ENCODE data around the gene MYO5B. TPM values are rescaled to one million over a fixed set of nuclear protein-coding genes. Genes with fewer than 3 reads are reported as not detected.

The MYO5B gene
- total RNA-seq, 5 donors from 2014 or later (not counting 1 experiment from before 2014, with no cell fraction given), result 0.09 to 0.72 (median 0.50) TPM; not detected in 2

- Mint-ChIP-seq H3K36me3 (no peaks in the 10 kb centered on the region), H3K27me3 (peaks cover 33 to 47% of the 10 kb centered on the region in 2 donors), H3K4me3 (no peak overlapping the region), H3K9me3 (no peaks in the 10 kb centered on the region), H3K4me1 (no peaks in the 10 kb centered on the region), H3K27ac (no peak overlapping the region)
- ChIA-PET CTCF (no interaction called here), POLR2A (no interaction called here)
- WGBS (ENCODE audit: insufficient coverage), result 100% methylated on average over 1 of the region's 4 CpGs
- Histone ChIP-seq H3K9me3 (no peaks in the 10 kb centered on the region), H3K4me1 (ENCODE audit: control insufficient read depth in 1 of 2, extremely low read depth in 1 of 2, insufficient read depth in 2 of 2, low read length in 2 of 2) (no peaks in the 10 kb centered on the region), H3K27ac (ENCODE audit: low read length) (no peak overlapping the region), H3K4me3 (ENCODE audit: control insufficient read depth in 1 of 2, extremely low read depth in 1 of 2, low read length in 1 of 2) (no peak overlapping the region), H3K36me3 (ENCODE audit: control insufficient read depth in 2 of 2, extremely low read depth in 1 of 2, insufficient read depth in 1 of 2, low read length in 1 of 2) (no peaks in the 10 kb centered on the region), H3K27me3 (replicated peaks in 1 of 2; ENCODE audit: control insufficient read depth in 2 of 2, extremely low read depth in 1 of 2, insufficient read depth in 2 of 2, low read length in 1 of 2) (peaks cover 0 to 28% of the 10 kb centered on the region in 2 experiments)
- ATAC-seq (replicated peaks in 1 of 4) (no peak), DNase-seq (no peak)
Observed at GRCh38 chr18:50161597-50162205, 33.2 kb downstream of the MYO5B start.

- POLR2A ChIA-PET, result no interaction called here
- no peak for DNase-seq
- Histone ChIP-seq H3K9me3 (no peaks in the 10 kb centered on the region), H3K27ac (ENCODE audit: low read length) (no peak overlapping the region), H3K4me3 (ENCODE audit: control insufficient read depth in 1 of 2, extremely low read depth in 1 of 2, low read length in 1 of 2) (no peak overlapping the region), H3K4me1 (ENCODE audit: control insufficient read depth in 1 of 2, extremely low read depth in 1 of 2, insufficient read depth in 2 of 2, low read length in 2 of 2) (no peaks in the 10 kb centered on the region), H3K36me3 (ENCODE audit: control insufficient read depth in 2 of 2, extremely low read depth in 1 of 2, insufficient read depth in 1 of 2, low read length in 1 of 2) (no peaks in the 10 kb centered on the region), H3K27me3 (replicated peaks in 1 of 2; ENCODE audit: control insufficient read depth in 2 of 2, extremely low read depth in 1 of 2, insufficient read depth in 2 of 2, low read length in 1 of 2) (peaks cover 0 to 22% of the 10 kb centered on the region in 2 experiments)
- no peak for ATAC-seq (replicated peaks in 1 of 4)
- Mint-ChIP-seq H3K27me3 (peaks cover 24 to 39% of the 10 kb centered on the region in 2 donors), H3K9me3 (no peaks in the 10 kb centered on the region), H3K27ac (no peak overlapping the region), H3K4me1 (no peaks in the 10 kb centered on the region), H3K36me3 (no peaks in the 10 kb centered on the region), H3K4me3 (no peak overlapping the region)
- CTCF ChIA-PET, result no interaction called here
- WGBS (ENCODE audit: insufficient coverage), result 79% methylated on average over 10 of the region's 10 CpGs
Observed at GRCh38 chr18:50159654-50160046, 35.3 kb downstream of the MYO5B start.

GRCh38 chr18:50158866-50159653, 35.9 kb downstream of the MYO5B start:
- H3K4me3 Mint-ChIP-seq, result no peak overlapping the region
- no peak overlapping the region for H3K27ac ChIP-seq (ENCODE audit: low read length)
- H3K27me3 ChIP-seq (replicated peaks in 1 of 2; ENCODE audit: control insufficient read depth in 2 of 2, extremely low read depth in 1 of 2, insufficient read depth in 2 of 2, low read length in 1 of 2), result peaks cover 0 to 22% of the 10 kb centered on the region in 2 experiments
- peaks cover 26 to 39% of the 10 kb centered on the region in 2 donors for H3K27me3 Mint-ChIP-seq
- CTCF ChIA-PET, result no interaction called here
- POLR2A ChIA-PET, result no interaction called here
- H3K4me1 ChIP-seq (ENCODE audit: control insufficient read depth in 1 of 2, extremely low read depth in 1 of 2, insufficient read depth in 2 of 2, low read length in 2 of 2), result no peaks in the 10 kb centered on the region
- no peaks in the 10 kb centered on the region for H3K4me1 Mint-ChIP-seq
- H3K36me3 Mint-ChIP-seq, result no peaks in the 10 kb centered on the region
- H3K9me3 Mint-ChIP-seq, result no peaks in the 10 kb centered on the region
- DNase-seq (no peak), ATAC-seq (replicated peaks in 1 of 4) (no peak)
- no peak overlapping the region for H3K4me3 ChIP-seq (ENCODE audit: control insufficient read depth in 1 of 2, extremely low read depth in 1 of 2, low read length in 1 of 2)
- H3K36me3 ChIP-seq (ENCODE audit: control insufficient read depth in 2 of 2, extremely low read depth in 1 of 2, insufficient read depth in 1 of 2, low read length in 1 of 2), result no peaks in the 10 kb centered on the region
- no peaks in the 10 kb centered on the region for H3K9me3 ChIP-seq
- no peak overlapping the region for H3K27ac Mint-ChIP-seq
- WGBS (ENCODE audit: insufficient coverage), result 57% methylated on average over 7 of the region's 9 CpGs

GRCh38 chr18:50155406-50155805, 39.5 kb downstream of the MYO5B start:
- H3K4me3 Mint-ChIP-seq, result no peak overlapping the region
- CTCF ChIA-PET, result no interaction called here
- no peaks in the 10 kb centered on the region for H3K36me3 Mint-ChIP-seq
- H3K9me3 Mint-ChIP-seq, result no peaks in the 10 kb centered on the region
- Histone ChIP-seq H3K36me3 (ENCODE audit: control insufficient read depth in 2 of 2, extremely low read depth in 1 of 2, insufficient read depth in 1 of 2, low read length in 1 of 2) (no peaks in the 10 kb centered on the region), H3K9me3 (no peaks in the 10 kb centered on the region), H3K4me3 (ENCODE audit: control insufficient read depth in 1 of 2, extremely low read depth in 1 of 2, low read length in 1 of 2) (no peak overlapping the region), H3K27me3 (replicated peaks in 1 of 2; ENCODE audit: control insufficient read depth in 2 of 2, extremely low read depth in 1 of 2, insufficient read depth in 2 of 2, low read length in 1 of 2) (peaks cover 0 to 9% of the 10 kb centered on the region in 2 experiments), H3K4me1 (ENCODE audit: control insufficient read depth in 1 of 2, extremely low read depth in 1 of 2, insufficient read depth in 2 of 2, low read length in 2 of 2) (no peaks in the 10 kb centered on the region), H3K27ac (ENCODE audit: low read length) (no peak overlapping the region)
- H3K27ac Mint-ChIP-seq, result no peak overlapping the region
- H3K4me1 Mint-ChIP-seq, result no peaks in the 10 kb centered on the region
- ATAC-seq (replicated peaks in 1 of 4) (no peak), DNase-seq (no peak)
- POLR2A ChIA-PET, result no interaction called here
- H3K27me3 Mint-ChIP-seq, result peaks cover 17% of the 10 kb centered on the region in 2 donors
- WGBS (ENCODE audit: insufficient coverage), result no CpG with 5 or more reads among the region's 2 CpGs

- H3K27ac ChIP-seq (ENCODE audit: low read length), result no peak overlapping the region
- H3K9me3 Mint-ChIP-seq, result no peaks in the 10 kb centered on the region
- WGBS (ENCODE audit: insufficient coverage), result no CpG with 5 or more reads among the region's 2 CpGs
- no peaks in the 10 kb centered on the region for H3K9me3 ChIP-seq
- peaks cover 0 to 1% of the 10 kb centered on the region in 2 experiments for H3K27me3 ChIP-seq (replicated peaks in 1 of 2; ENCODE audit: control insufficient read depth in 2 of 2, extremely low read depth in 1 of 2, insufficient read depth in 2 of 2, low read length in 1 of 2)
- H3K4me3 Mint-ChIP-seq, result no peak overlapping the region
- ChIA-PET POLR2A (no interaction called here), CTCF (no interaction called here)
- no peaks in the 10 kb centered on the region for H3K4me1 Mint-ChIP-seq
- no peak for ATAC-seq (replicated peaks in 1 of 4)
- no peak overlapping the region for H3K4me3 ChIP-seq (ENCODE audit: control insufficient read depth in 1 of 2, extremely low read depth in 1 of 2, low read length in 1 of 2)
- H3K36me3 Mint-ChIP-seq, result no peaks in the 10 kb centered on the region
- no peak overlapping the region for H3K27ac Mint-ChIP-seq
- H3K36me3 ChIP-seq (ENCODE audit: control insufficient read depth in 2 of 2, extremely low read depth in 1 of 2, insufficient read depth in 1 of 2, low read length in 1 of 2), result no peaks in the 10 kb centered on the region
- DNase-seq, result no peak
- H3K27me3 Mint-ChIP-seq, result peaks cover 9 to 11% of the 10 kb centered on the region in 2 donors
- H3K4me1 ChIP-seq (ENCODE audit: control insufficient read depth in 1 of 2, extremely low read depth in 1 of 2, insufficient read depth in 2 of 2, low read length in 2 of 2), result no peaks in the 10 kb centered on the region
Observed at GRCh38 chr18:50154420-50154819, 40.5 kb downstream of the MYO5B start.

GRCh38 chr18:50152900-50153299, 42.0 kb downstream of the MYO5B start:
- no peaks in the 10 kb centered on the region for H3K36me3 Mint-ChIP-seq
- H3K9me3 ChIP-seq, result no peaks in the 10 kb centered on the region
- DNase-seq, result no peak
- no peaks in the 10 kb centered on the region for H3K9me3 Mint-ChIP-seq
- peaks cover 4% of the 10 kb centered on the region in 2 donors for H3K27me3 Mint-ChIP-seq
- no peak overlapping the region for H3K27ac ChIP-seq (ENCODE audit: low read length)
- H3K4me1 Mint-ChIP-seq, result no peaks in the 10 kb centered on the region
- no peak for ATAC-seq (replicated peaks in 1 of 4)
- no peak overlapping the region for H3K4me3 Mint-ChIP-seq
- CTCF ChIA-PET, result interaction anchor here in 1 of 2 donors (0.6 kb wide), 1 partner anchor 1549 kb away, joined by 3 read pairs; no protein-coding TSS in a partner anchor
- no peak overlapping the region for H3K27ac Mint-ChIP-seq
- H3K4me3 ChIP-seq (ENCODE audit: control insufficient read depth in 1 of 2, extremely low read depth in 1 of 2, low read length in 1 of 2), result no peak overlapping the region
- WGBS (ENCODE audit: insufficient coverage), result no CpG with 5 or more reads among the region's 2 CpGs
- H3K27me3 ChIP-seq (replicated peaks in 1 of 2; ENCODE audit: control insufficient read depth in 2 of 2, extremely low read depth in 1 of 2, insufficient read depth in 2 of 2, low read length in 1 of 2), result no peaks in the 10 kb centered on the region
- H3K4me1 ChIP-seq (ENCODE audit: control insufficient read depth in 1 of 2, extremely low read depth in 1 of 2, insufficient read depth in 2 of 2, low read length in 2 of 2), result no peaks in the 10 kb centered on the region
- POLR2A ChIA-PET, result no interaction called here
- no peaks in the 10 kb centered on the region for H3K36me3 ChIP-seq (ENCODE audit: control insufficient read depth in 2 of 2, extremely low read depth in 1 of 2, insufficient read depth in 1 of 2, low read length in 1 of 2)
